ENCODE data around the gene BRIP1.
"Not testable (repeated sequence)": the region's sequence is repeated elsewhere in the genome, so short reads cannot be mapped to it uniquely, and the experiment has no call there.

BRIP1 gene

GRCh38 chr17:61754124-61754523 is 109.2 kb downstream of the BRIP1 start:
- DNase-seq = no peak

DNA sequence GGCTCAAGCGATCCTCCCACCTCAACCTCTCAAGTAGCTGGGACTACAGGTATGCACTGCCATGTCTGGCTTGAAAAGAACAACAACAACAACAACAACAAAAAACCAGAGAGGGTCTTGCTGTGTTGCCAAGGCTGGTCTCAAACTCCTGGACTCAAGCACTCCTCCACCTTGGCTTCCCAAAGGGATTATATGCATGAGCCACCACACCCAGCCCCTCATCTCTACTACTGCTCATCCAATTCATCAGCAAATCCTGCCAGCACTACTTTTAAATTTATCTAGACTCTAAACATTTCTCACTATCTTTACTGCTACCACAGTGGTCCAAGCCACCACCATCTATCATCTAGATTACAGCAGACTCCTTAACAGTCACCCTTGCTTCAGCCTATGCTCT is 109.6 kb downstream of the BRIP1 start:
- no peak for DNase-seq

- DNase-seq = no peak
Observed at GRCh38 chr17:61750656-61751055, 112.7 kb downstream of the BRIP1 start.

- DNase-seq = no peak
Observed at GRCh38 chr17:61749823-61750404, 113.4 kb downstream of the BRIP1 start.

- no peak for DNase-seq
Observed at GRCh38 chr17:61746248-61746985, 116.9 kb downstream of the BRIP1 start.

GRCh38 chr17:61744804-61745203 is 118.5 kb downstream of the BRIP1 start:
- no peak for DNase-seq

DNA sequence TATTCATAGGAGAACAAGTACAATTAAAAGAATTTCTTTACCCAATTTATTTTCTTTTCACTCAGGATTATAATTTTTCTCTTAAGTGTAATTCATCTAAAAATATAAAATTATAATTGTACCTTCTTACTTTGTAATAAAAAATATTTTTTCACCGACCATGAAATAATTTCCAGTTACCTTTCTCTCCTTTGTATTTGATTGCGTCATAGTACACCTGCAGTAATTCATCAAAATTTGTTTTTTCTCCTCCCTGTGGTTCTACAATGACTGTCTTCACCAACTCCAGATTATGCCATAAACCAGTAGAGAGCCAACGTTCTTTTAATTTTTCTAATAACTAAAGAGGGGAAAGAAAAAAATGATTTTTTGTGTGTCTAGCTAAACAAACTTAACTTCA is 119.1 kb downstream of the BRIP1 start:
- DNase-seq = no peak

DNA sequence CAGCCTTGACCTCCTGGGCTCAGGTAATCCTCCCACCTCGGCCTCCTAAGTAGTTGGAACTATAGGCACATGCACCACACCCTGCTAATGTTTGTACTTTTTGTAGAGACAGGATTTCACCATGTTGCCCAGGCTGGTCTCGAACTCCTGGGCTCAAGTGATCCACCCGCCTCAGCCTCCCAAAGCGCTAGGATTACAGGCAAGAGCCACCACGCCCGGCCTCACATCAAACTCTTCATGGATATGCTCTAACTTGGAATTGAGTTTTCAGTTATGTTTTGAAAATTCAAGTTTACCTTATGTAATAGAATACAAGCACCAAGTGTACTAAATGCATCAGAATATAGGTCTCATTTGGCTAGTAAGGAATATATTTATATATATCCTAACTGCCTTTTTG is 119.6 kb downstream of the BRIP1 start:
- no peak for DNase-seq

DNA sequence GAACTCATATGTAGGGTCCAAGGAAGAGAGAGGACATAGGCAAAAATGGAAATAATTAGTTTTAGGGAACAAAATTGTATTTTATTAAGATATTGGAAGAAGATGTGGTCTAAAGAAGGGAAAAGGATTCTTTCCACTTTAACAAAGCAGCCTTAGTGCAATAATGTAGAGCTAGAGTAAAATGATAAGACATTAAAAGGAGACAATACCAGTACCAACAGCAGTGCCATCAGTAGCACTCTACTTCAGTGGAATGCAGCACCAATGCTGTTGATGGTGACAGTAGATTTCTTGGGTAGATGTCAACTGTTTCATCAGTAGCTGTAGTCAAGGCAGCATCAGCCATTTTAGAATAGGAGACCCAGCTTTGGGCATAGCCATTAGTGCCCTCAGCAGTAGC is 124.3 kb downstream of the BRIP1 start:
- no peak for DNase-seq

DNA sequence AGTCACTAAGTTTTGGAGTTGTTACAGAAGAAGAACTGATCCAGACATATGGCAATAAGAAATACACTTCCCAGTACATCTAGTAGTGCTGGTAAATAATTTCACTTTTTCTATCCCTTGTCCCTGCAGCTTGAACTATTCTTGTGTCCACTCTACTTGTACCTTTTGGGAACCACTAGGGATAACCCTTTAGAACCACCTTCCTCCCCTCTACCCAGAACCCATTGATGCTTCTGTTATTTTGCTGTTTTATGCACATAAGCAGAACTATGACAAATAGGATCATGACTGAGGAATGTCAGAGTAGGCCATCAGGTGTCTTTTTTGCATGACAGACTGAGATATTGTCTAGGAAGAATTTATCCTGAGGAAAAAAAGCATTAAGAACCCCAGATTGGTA is 125.1 kb downstream of the BRIP1 start:
- DNase-seq = no peak

DNA sequence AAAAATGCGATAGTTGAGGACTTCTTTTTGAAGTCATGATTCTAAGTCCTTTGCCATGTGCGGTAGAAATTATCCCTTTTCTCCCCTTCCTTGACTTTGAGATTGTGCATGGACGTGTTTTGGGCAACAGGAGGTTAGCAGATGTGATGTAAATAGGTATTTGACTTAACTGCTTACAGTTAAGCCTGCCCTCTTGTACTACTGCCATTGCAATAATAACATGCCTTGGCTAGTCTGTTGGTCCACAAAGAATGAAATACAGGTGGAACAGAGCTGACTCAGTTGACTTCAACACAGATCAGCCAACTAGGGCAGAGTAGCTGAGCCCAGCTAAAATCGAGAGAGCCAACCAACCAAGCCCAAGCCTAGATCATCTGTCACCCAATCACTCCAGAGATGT is 125.5 kb downstream of the BRIP1 start:
- no peak for DNase-seq

DNA sequence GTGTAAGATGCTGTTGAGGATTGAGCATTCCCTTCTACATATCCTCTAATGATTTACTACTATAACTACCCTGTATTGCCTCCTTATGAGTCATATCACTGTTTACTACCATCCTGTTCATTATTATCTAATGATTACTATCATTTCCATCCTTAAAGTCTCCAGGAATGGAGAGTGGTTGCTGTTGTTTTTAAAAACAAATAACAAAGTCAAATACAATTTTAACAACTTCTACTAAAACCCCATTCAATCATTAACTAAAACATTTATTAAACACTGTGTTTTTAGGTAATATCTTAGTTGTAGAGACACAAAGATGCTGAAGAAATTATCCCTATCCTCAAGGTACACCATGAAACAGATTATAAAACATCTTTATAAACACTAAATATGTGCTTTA is 126.9 kb downstream of the BRIP1 start:
- DNase-seq = no peak

DNA sequence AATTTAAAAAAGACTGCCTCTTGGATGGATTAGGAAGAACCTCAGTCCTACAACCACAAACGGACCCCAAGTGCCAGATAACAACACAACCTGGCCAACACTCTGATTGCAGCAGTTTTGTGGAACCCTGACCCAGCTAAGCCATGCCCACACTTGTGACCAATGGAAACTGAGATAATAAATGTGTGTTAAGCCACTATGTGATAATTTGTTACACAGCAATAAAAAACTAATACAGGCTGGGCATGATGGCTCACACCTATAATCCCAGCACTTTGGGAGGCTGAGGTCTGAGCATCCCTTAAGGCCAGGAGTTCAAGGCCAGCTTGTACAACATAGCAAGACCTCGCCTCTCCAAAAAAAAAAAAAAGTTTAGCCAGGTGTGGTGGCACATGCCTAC is 127.5 kb downstream of the BRIP1 start:
- no peak for DNase-seq

DNA sequence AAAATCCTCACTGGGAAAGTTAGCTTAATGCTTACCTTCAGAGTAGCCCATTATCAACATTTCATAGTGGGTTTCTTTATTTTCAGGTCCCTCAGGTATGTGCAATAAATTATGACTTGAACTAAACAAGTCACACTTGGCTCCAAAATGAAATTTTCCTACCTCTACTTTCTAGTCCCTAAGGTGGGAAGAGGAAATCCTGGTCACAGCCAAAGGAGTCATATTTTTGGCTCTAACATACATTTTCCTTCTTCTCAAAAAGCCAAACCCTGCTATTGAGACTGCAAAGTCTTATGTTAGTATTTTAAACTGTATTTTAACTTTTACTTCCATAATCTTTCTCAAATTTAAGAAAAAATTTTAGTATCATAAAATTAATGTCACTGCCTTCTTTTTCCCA is 128.9 kb downstream of the BRIP1 start:
- DNase-seq = no peak

DNA sequence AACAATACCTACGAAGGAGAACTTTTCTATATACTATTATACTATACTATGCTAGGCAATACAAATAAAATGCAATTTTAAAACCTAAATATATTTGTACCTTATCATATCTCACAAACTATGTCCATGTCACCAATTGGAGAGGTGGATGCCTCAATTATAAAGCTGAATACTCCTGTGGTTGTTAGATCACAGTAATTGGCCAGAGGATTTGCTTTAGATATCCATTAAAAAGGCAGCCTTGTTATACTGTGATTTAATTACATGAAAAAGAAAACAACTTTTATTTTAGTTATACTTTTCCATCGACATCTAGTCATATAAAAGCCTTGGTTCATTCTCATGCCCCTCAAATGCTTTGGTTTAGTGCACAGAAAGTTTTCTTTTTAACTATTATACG is 129.3 kb downstream of the BRIP1 start:
- no peak for DNase-seq

- no peak for DNase-seq
Observed at GRCh38 chr17:61733021-61733420, 130.3 kb downstream of the BRIP1 start.

GRCh38 chr17:61732169-61732568 is 131.2 kb downstream of the BRIP1 start:
- no peak for DNase-seq

GRCh38 chr17:61731330-61731729 is 132.0 kb downstream of the BRIP1 start:
- no peak for DNase-seq

GRCh38 chr17:61729690-61730268 is 133.5 kb downstream of the BRIP1 start:
- DNase-seq = no peak

- no peak for DNase-seq
Observed at GRCh38 chr17:61728297-61728836, 135.0 kb downstream of the BRIP1 start.

- not testable (repeated sequence) for DNase-seq
Observed at GRCh38 chr17:61727798-61728197, 135.5 kb downstream of the BRIP1 start.

DNA sequence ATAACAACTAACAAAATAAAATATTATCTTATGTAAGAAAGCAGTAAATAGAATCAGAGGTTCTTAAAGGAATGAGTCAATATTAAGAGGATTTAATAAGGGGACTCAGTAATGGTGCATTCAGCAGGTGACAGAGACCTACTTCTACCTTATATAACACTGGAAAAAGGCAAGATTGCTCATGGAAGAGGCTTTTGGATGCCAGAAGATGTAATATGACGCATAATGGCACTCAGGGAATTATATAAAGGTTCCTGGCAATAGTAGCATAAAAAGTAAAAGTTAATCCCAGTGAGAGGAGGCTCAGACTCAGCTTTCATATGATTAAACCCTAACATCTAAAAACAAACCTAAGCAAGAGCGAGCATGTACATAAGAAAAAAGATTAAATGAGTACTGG is 136.4 kb downstream of the BRIP1 start:
- no peak for DNase-seq

GRCh38 chr17:61724777-61725176 is 138.6 kb downstream of the BRIP1 start:
- no peak for DNase-seq

DNA sequence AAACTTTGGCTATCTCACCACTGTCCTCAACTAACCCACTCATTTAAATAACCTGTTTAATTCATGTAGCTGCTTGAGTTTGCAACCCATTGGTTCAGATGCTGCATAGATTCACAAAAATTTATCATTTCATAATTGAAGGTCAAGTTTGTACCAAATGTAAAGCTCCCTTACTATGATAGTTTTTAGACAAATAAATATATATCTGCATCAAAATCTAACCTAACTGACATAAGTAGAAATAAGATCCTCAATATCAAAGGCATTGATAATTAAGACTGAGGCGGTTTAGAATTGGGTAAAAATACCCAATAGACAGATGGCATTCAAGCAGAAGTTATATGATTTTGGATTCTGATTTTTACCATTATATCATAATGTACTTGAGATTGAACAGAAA is 139.4 kb downstream of the BRIP1 start:
- no peak for DNase-seq
